Fibroblast of lung (primary cell): ENCODE results near the gene SP4. TPM values are rescaled to one million over a fixed set of nuclear protein-coding genes. Genes with fewer than 3 reads are reported as not detected.

Experiments
- DNase-seq, 2 donors: peaks; one replicate each; pipeline versions ENCODE4 v3.0.0 to v3.0.0-alpha.2; 2010; ENCODE audit warnings: low read depth in 2 of 2
- H2AFZ ChIP-seq: 2 replicates; pipeline ENCODE4 v1.5.1; 2012; ENCODE audit warnings: low read length, control low read depth, inconsistent platforms
- H3K27ac ChIP-seq: 2 replicates; pipeline ENCODE4 v1.5.1; 2011; ENCODE audit warnings: low read length, control low read depth; ENCODE audit not compliant: insufficient read depth
- H3K27me3 ChIP-seq: 2 replicates; pipeline ENCODE4 v1.5.1; 2011; ENCODE audit warnings: mild to moderate bottlenecking, low read length; ENCODE audit not compliant: control insufficient read depth, insufficient read depth
- H3K36me3 ChIP-seq: 2 replicates; pipeline ENCODE4 v1.5.1; 2011; ENCODE audit warnings: low read length; ENCODE audit not compliant: control insufficient read depth, insufficient read depth
- H3K4me1 ChIP-seq: 2 replicates; pipeline ENCODE4 v1.5.1; 2011; ENCODE audit warnings: low read length; ENCODE audit not compliant: control insufficient read depth, insufficient read depth; ENCODE audit errors: extremely low read depth
- H3K4me2 ChIP-seq: 2 replicates; pipeline ENCODE4 v1.5.1; 2011; ENCODE audit warnings: low read length, control low read depth; ENCODE audit not compliant: insufficient read depth; ENCODE audit errors: extremely low read depth
- H3K4me3 ChIP-seq, 4 experiments: fragments of 200-600 bp in 1 of 4; sonication (generic) in 1 of 4; replicated peaks in 1 of 4; 2 replicates each; pipeline ENCODE4 v1.5.1; 2011 to 2016; ENCODE audit warnings: low read length in 4 of 4, low read depth in 3 of 4, mild to moderate bottlenecking in 3 of 4, control low read depth in 2 of 4, inconsistent platforms in 1 of 4, mixed read lengths in 1 of 4; ENCODE audit not compliant: insufficient read depth in 1 of 4; ENCODE audit errors: control extremely low read depth in 1 of 4
- H3K79me2 ChIP-seq: 2 replicates; pipeline ENCODE4 v1.5.1; 2012; ENCODE audit warnings: mild to moderate bottlenecking, low read length, inconsistent platforms; ENCODE audit not compliant: control insufficient read depth, insufficient read depth
- H3K9ac ChIP-seq: 2 replicates; pipeline ENCODE4 v1.5.1; 2011; ENCODE audit warnings: mild to moderate bottlenecking, low read length, control low read depth; ENCODE audit not compliant: insufficient read depth
- H3K9me3 ChIP-seq: 2 replicates; pipeline ENCODE4 v1.5.1; 2012; ENCODE audit warnings: low read depth, low read length; ENCODE audit not compliant: control insufficient read depth, insufficient read depth
- H4K20me1 ChIP-seq: 2 replicates; pipeline ENCODE4 v1.5.1; 2011; ENCODE audit warnings: low read length; ENCODE audit not compliant: control insufficient read depth, insufficient read depth; ENCODE audit errors: extremely low read depth
- CTCF ChIP-seq, 2 donors: IDR thresholded peaks in 1 of 2; conservative IDR thresholded peaks in 1 of 2; 1 replicate in 1 of 2; 2 replicates in 1 of 2; pipeline ENCODE4 v1.5.1; 2011 to 2012; ENCODE audit warnings: low read length in 2 of 2, control low read depth in 1 of 2, inconsistent platforms in 1 of 2, low read depth in 1 of 2, mild to moderate bottlenecking in 1 of 2
- EZH2 ChIP-seq: IDR thresholded peaks from 2 replicates; pipeline ENCODE4 v1.5.1; 2012; ENCODE audit warnings: low read length, control low read depth, mild to moderate bottlenecking; ENCODE audit errors: missing control alignments
- polyA plus RNA-seq, 2 donors: library from polyadenylated mRNA; depleted of rRNA in 1 of 2; stranded (reverse) in 1 of 2; unstranded in 1 of 2; fragments of >200 nt; gene quantifications; 2 replicates each; pipeline ENCODE4 v1.2.1, GENCODE V29; 2011 to 2012; ENCODE audit warnings: missing spikeins in 1 of 2
- total RNA-seq: library from RNA; depleted of rRNA; stranded (reverse); fragments of >200 nt; gene quantifications from 2 replicates; pipeline ENCODE4 v1.2.1, GENCODE V29; 2014

The SP4 gene
- total and polyA plus RNA-seq, 2 donors (not counting 1 experiment from before 2014, with no cell fraction given), result 2.9 to 8.8 TPM

GRCh38 chr7:21508538-21508937, 80.7 kb downstream of the SP4 start:
- Histone ChIP-seq H2AFZ (no peak overlapping the region), H3K79me2 (no peaks in the 10 kb centered on the region), H3K4me1 (no peaks in the 10 kb centered on the region), H3K27me3 (no peaks in the 10 kb centered on the region), H4K20me1 (no peaks in the 10 kb centered on the region), H3K9ac (no peak overlapping the region), H3K4me3 (no peak overlapping the region), H3K27ac (no peak overlapping the region), H3K36me3 (no peaks in the 10 kb centered on the region), H3K4me2 (no peak overlapping the region), H3K9me3 (no peaks in the 10 kb centered on the region)
- DNase-seq, result no peak
- TF ChIP-seq EZH2 (no peak), CTCF (conservative IDR thresholded peaks at IDR 0.05 in 1 of 2, IDR thresholded peaks at IDR 0.05 in 1 of 2; ENCODE audit: low read depth in 1 of 2, low read length in 2 of 2) (no peak)

GRCh38 chr7:21514062-21514461, 86.2 kb downstream of the SP4 start:
- Histone ChIP-seq H3K4me3 (no peak overlapping the region), H3K4me1 (no peaks in the 10 kb centered on the region), H3K79me2 (no peaks in the 10 kb centered on the region), H2AFZ (no peak overlapping the region), H3K4me2 (no peak overlapping the region), H4K20me1 (no peaks in the 10 kb centered on the region), H3K9ac (no peak overlapping the region), H3K27me3 (no peaks in the 10 kb centered on the region), H3K9me3 (no peaks in the 10 kb centered on the region), H3K27ac (no peak overlapping the region), H3K36me3 (no peaks in the 10 kb centered on the region)
- no peak for DNase-seq
- TF ChIP-seq CTCF (conservative IDR thresholded peaks at IDR 0.05 in 1 of 2, IDR thresholded peaks at IDR 0.05 in 1 of 2; ENCODE audit: low read depth in 1 of 2, low read length in 2 of 2) (no peak), EZH2 (no peak)

GRCh38 chr7:21524680-21525079, 96.8 kb downstream of the SP4 start:
- Histone ChIP-seq H3K4me1 (no peaks in the 10 kb centered on the region), H4K20me1 (no peaks in the 10 kb centered on the region), H3K27me3 (no peaks in the 10 kb centered on the region), H3K36me3 (no peaks in the 10 kb centered on the region), H3K4me3 (no peak overlapping the region), H3K9me3 (no peaks in the 10 kb centered on the region), H3K79me2 (no peaks in the 10 kb centered on the region), H3K27ac (no peak overlapping the region), H3K4me2 (no peak overlapping the region), H2AFZ (no peak overlapping the region), H3K9ac (no peak overlapping the region)
- TF ChIP-seq CTCF (conservative IDR thresholded peaks at IDR 0.05 in 1 of 2, IDR thresholded peaks at IDR 0.05 in 1 of 2; ENCODE audit: low read depth in 1 of 2, low read length in 2 of 2) (no peak), EZH2 (no peak)
- no peak for DNase-seq
